Kidney (tissue), 14 donors: Measurements from ENCODE around the gene PDE4D. TPM values are rescaled to one million over a fixed set of nuclear protein-coding genes. Genes with fewer than 3 reads are reported as not detected.

Source experiments
- DNase-seq, 5 donors: peaks; one replicate each; pipeline ENCODE4 v3.0.0-alpha.2; 2013 to 2020
- FAIRE-seq: peaks from 2 replicates; lab custom pipeline; 2012; peaks lifted over from hg19 to GRCh38; lab: Jason Lieb, UNC
- H3K27ac ChIP-seq, 2 donors: one replicate each; pipeline ENCODE4 v1.7.0; 2013; ENCODE audit warnings: low read depth in 2 of 2, low read length in 2 of 2, inconsistent platforms in 1 of 2
- H3K27me3 ChIP-seq: one replicate; pipeline ENCODE4 v1.7.1; 2013; ENCODE audit warnings: low read length, inconsistent platforms; ENCODE audit not compliant: control insufficient read depth, insufficient read depth
- H3K36me3 ChIP-seq, 3 donors: one replicate each; pipeline versions ENCODE4 v1.7.0 to v1.7.1; 2013; ENCODE audit warnings: low read length in 3 of 3, control low read depth in 1 of 3, inconsistent platforms in 1 of 3; ENCODE audit not compliant: insufficient read depth in 3 of 3, control insufficient read depth in 2 of 3
- H3K4me1 ChIP-seq, 3 donors: one replicate each; pipeline versions ENCODE4 v1.7.0 to v1.7.1; 2013; ENCODE audit warnings: low read length in 3 of 3, inconsistent platforms in 1 of 3, low read depth in 1 of 3; ENCODE audit not compliant: control insufficient read depth in 2 of 3, insufficient read depth in 2 of 3
- H3K4me3 ChIP-seq, 3 donors: one replicate each; pipeline versions ENCODE4 v1.7.0 to v1.8.1; 2013; ENCODE audit warnings: low read length in 3 of 3, control low read depth in 1 of 3, inconsistent platforms in 1 of 3
- H3K9ac ChIP-seq, 3 donors: one replicate each; pipeline versions ENCODE4 v1.7.0 to v1.7.1; 2013; ENCODE audit warnings: low read length in 3 of 3, control low read depth in 1 of 3, inconsistent platforms in 1 of 3
- H3K9me3 ChIP-seq, 3 donors: one replicate each; pipeline versions ENCODE4 v1.7.0 to v1.7.1; 2013; ENCODE audit warnings: low read length in 3 of 3, control low read depth in 1 of 3, inconsistent platforms in 1 of 3; ENCODE audit not compliant: control insufficient read depth in 2 of 3, insufficient read depth in 1 of 3
- intact Hi-C: fragments of 100-400 bp; cut with DNase I; formaldehyde crosslinking; loops from one replicate; pipeline ENCODE4 v1.11.1; 2022
- polyA plus RNA-seq: library from polyadenylated mRNA; stranded (reverse); fragments of 350-450 nt; fragmentation: Illumina TruSeq; extraction: RNeasy Lipid Tissue Mini Kit (QIAGEN cat#74804); gene quantifications from one replicate; pipeline ENCODE4 v1.2.3, GENCODE V29; 2014; ENCODE audit warnings: low read depth, low replicate concordance; ENCODE audit not compliant: insufficient read depth
- total RNA-seq: library from RNA; stranded (reverse); fragmentation: NEBNext Ultra II Directional; extraction: Animal tissue kit (Norgen Biotek cat#: 25700); gene quantifications from one replicate; pipeline ENCODE4 v1.2.1, GENCODE V29; 2021
- TF ChIP-seq, protein P1 (sequence below): IDR thresholded peaks from 3 replicates; pipeline ENCODE4 v1.5.1; 2012; ENCODE audit warnings: mild to moderate bottlenecking, moderate library complexity, borderline replicate concordance; ENCODE audit not compliant: insufficient read depth; ENCODE audit errors: extremely low read depth
- donor health status: control.
- donor health status: control.
- donor health status: control.
- donor health status: control.
- donor health status: control.
- donor health status: DM: yes; HTN: yes; CAD: no.
- donor health status: Normal renal cell carcinoma (clear cell type).

Gene PDE4D
- total and polyA plus RNA-seq, 2 donors from 2014 or later: 9.2 to 78.9 TPM

- Histone ChIP-seq H3K9ac (peak overlapping the region; percentile 79 to 84 (median 80)), H3K27me3 (no peaks in the 10 kb centered on the region), H3K4me3 (peak overlapping the region; percentile 82 to 93 (median 89)), H3K36me3 (no peaks in the 10 kb centered on the region), H3K9me3 (no peaks in the 10 kb centered on the region), H3K4me1 (peaks cover 0 to 14% (median 2%) of the 10 kb centered on the region in 3 donors), H3K27ac (peak overlapping the region; percentile 46 to 68)
- peak in 1 of 5 donors; percentile 38 for DNase-seq
- intact Hi-C loops: no loop called here
- FAIRE-seq: no peak
- TF ChIP-seq, protein P1, sequence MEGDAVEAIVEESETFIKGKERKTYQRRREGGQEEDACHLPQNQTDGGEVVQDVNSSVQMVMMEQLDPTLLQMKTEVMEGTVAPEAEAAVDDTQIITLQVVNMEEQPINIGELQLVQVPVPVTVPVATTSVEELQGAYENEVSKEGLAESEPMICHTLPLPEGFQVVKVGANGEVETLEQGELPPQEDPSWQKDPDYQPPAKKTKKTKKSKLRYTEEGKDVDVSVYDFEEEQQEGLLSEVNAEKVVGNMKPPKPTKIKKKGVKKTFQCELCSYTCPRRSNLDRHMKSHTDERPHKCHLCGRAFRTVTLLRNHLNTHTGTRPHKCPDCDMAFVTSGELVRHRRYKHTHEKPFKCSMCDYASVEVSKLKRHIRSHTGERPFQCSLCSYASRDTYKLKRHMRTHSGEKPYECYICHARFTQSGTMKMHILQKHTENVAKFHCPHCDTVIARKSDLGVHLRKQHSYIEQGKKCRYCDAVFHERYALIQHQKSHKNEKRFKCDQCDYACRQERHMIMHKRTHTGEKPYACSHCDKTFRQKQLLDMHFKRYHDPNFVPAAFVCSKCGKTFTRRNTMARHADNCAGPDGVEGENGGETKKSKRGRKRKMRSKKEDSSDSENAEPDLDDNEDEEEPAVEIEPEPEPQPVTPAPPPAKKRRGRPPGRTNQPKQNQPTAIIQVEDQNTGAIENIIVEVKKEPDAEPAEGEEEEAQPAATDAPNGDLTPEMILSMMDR: no peak
These were observed 125.8 kb downstream of the PDE4D start for GRCh38 chr5:59767681-59768151.

- Histone ChIP-seq H3K27me3 (no peaks in the 10 kb centered on the region), H3K4me1 (peaks cover 0 to 14% (median 2%) of the 10 kb centered on the region in 3 donors), H3K9ac (peak overlapping the region in 2 of 3 donors; percentile 27 to 80), H3K9me3 (no peaks in the 10 kb centered on the region), H3K36me3 (no peaks in the 10 kb centered on the region), H3K27ac (peak overlapping the region in 1 of 2 donors; percentile 68), H3K4me3 (peak overlapping the region; percentile 82 to 93 (median 89))
- TF ChIP-seq, protein P1: no peak
- DNase-seq: no peak
- no peak for FAIRE-seq
- intact Hi-C loops: no loop called here
These were observed 126.3 kb downstream of the PDE4D start for GRCh38 chr5:59767211-59767605.

GRCh38 chr5:59766427-59767210 lies 126.9 kb downstream of the PDE4D start:
- Histone ChIP-seq H3K9ac (peak overlapping the region in 2 of 3 donors; percentile 27 to 37), H3K4me1 (peaks cover 0 to 14% (median 2%) of the 10 kb centered on the region in 3 donors), H3K9me3 (no peaks in the 10 kb centered on the region), H3K27ac (peak overlapping the region; percentile 12 to 52), H3K27me3 (no peaks in the 10 kb centered on the region), H3K36me3 (no peaks in the 10 kb centered on the region), H3K4me3 (peak overlapping the region; percentile 36 to 93 (median 89))
- DNase-seq (peak in 3 of 5 donors; percentile 43 to 75 (median 73)), FAIRE-seq (no peak)
- intact Hi-C loops: no loop called here
- TF ChIP-seq, protein P1: no peak
